Endothelial cell of umbilical vein (primary cell): ENCODE results near the gene ATOX1. TPM values are rescaled to one million over a fixed set of nuclear protein-coding genes. Genes with fewer than 3 reads are reported as not detected.

Experiments
- BruUV-seq: library from RNA; stranded (reverse); fragments of 400-500 nt; replicated peaks from 2 replicates; lab custom pipeline; 2021; lab: Mats Ljungman, UMichigan
- CTCF ChIA-PET: fragments of 300-600, 350-600 bp; sonication (Branson Sonifier 250); formaldehyde crosslinking; loops from one replicate; lab custom pipeline; 2021; ENCODE audit warnings: antibody characterized with exemption, inconsistent platforms; lab: Charles Lee
- POLR2A ChIA-PET: fragments of 300-600, 350-600 bp; sonication (Branson Sonifier 250); formaldehyde crosslinking; loops from one replicate; lab custom pipeline; 2021; ENCODE audit warnings: antibody characterized with exemption, inconsistent platforms; lab: Charles Lee
- DNase-seq: peaks from one replicate; pipeline ENCODE4 v3.0.0-alpha.2; 2011; ENCODE audit warnings: low read depth, low spot score
- FAIRE-seq: peaks from 2 replicates; lab custom pipeline; 2011; peaks lifted over from hg19 to GRCh38; lab: Jason Lieb, UNC
- H2AFZ ChIP-seq: 2 replicates; pipeline ENCODE4 v1.6.0; 2012; ENCODE audit warnings: low read depth, low read length, control low read depth, inconsistent platforms
- H3K27ac ChIP-seq: 2 replicates; pipeline ENCODE4 v1.5.1; 2011; ENCODE audit warnings: low read depth, mild to moderate bottlenecking, control low read depth, low read length, moderate library complexity; ENCODE audit not compliant: insufficient read depth
- H3K27me3 ChIP-seq, 2 experiments: 2 replicates each; pipeline versions ENCODE4 v1.6.0 to v1.6.1; 2011; ENCODE audit warnings: low read length in 2 of 2, mixed read lengths in 1 of 2; ENCODE audit not compliant: control insufficient read depth in 2 of 2, insufficient read depth in 2 of 2
- H3K36me3 ChIP-seq, 2 experiments: 2 replicates in 1 of 2; 3 replicates in 1 of 2; pipeline ENCODE4 v1.5.1; 2011; ENCODE audit warnings: low read length in 2 of 2, mild to moderate bottlenecking in 1 of 2, moderate library complexity in 1 of 2; ENCODE audit not compliant: control insufficient read depth in 2 of 2, insufficient read depth in 2 of 2; ENCODE audit errors: extremely low read depth in 1 of 2
- H3K4me1 ChIP-seq: 3 replicates; pipeline ENCODE4 v1.5.1; 2011; ENCODE audit warnings: mild to moderate bottlenecking, low read length; ENCODE audit not compliant: control insufficient read depth, insufficient read depth; ENCODE audit errors: extremely low read depth
- H3K4me2 ChIP-seq: 2 replicates; pipeline ENCODE4 v1.6.1; 2011; ENCODE audit warnings: low read length, control low read depth, mixed read lengths; ENCODE audit not compliant: insufficient read depth
- H3K4me3 ChIP-seq, 3 experiments: fragments of 200-600 bp in 1 of 3; sonication (generic), shearing (Covaris generic) in 1 of 3; replicated peaks in 1 of 3; 2 replicates each; pipeline ENCODE4 v1.5.1; 2011 to 2016; ENCODE audit warnings: control low read depth in 3 of 3, low read length in 3 of 3, mild to moderate bottlenecking in 2 of 3, inconsistent platforms in 1 of 3, low read depth in 1 of 3, moderate library complexity in 1 of 3; ENCODE audit not compliant: insufficient read depth in 1 of 3
- H3K79me2 ChIP-seq: 2 replicates; pipeline ENCODE4 v1.6.0; 2012; ENCODE audit warnings: low read length, inconsistent platforms; ENCODE audit not compliant: control insufficient read depth, insufficient read depth
- H3K9ac ChIP-seq: replicated peaks from 2 replicates; pipeline ENCODE3; 2011; ENCODE audit warnings: low read length, control low read depth; ENCODE audit not compliant: insufficient read depth; ENCODE audit errors: extremely low read depth
- H3K9me1 ChIP-seq: replicated peaks from 3 replicates; pipeline ENCODE4 v1.6.0; 2011; ENCODE audit warnings: mild to moderate bottlenecking, low read length; ENCODE audit not compliant: control insufficient read depth, insufficient read depth; ENCODE audit errors: extremely low read depth
- H3K9me3 ChIP-seq: replicated peaks from 2 replicates; pipeline ENCODE4 v1.5.1; 2012; ENCODE audit warnings: low read length, inconsistent platforms; ENCODE audit not compliant: control insufficient read depth, insufficient read depth
- H4K20me1 ChIP-seq: replicated peaks from 2 replicates; pipeline ENCODE3; 2011; ENCODE audit warnings: mild to moderate bottlenecking, low read length; ENCODE audit not compliant: control insufficient read depth, insufficient read depth; ENCODE audit errors: extremely low read depth
- CTCF ChIP-seq, 2 donors: IDR thresholded peaks; 1 replicate in 1 of 2; 2 replicates in 1 of 2; pipeline ENCODE4 v1.5.1; 2011; ENCODE audit warnings: low read length in 2 of 2, mild to moderate bottlenecking in 2 of 2, moderate library complexity in 2 of 2, control low read depth in 1 of 2, inconsistent platforms in 1 of 2, low read depth in 1 of 2; ENCODE audit not compliant: insufficient read depth in 1 of 2; ENCODE audit errors: extremely low read depth in 1 of 2
- GATA2 ChIP-seq: IDR thresholded peaks from 2 replicates; pipeline ENCODE4 v1.7.0; 2011; ENCODE audit warnings: low read depth, mild to moderate bottlenecking, moderate library complexity, mixed read lengths, low read length; ENCODE audit not compliant: insufficient read length, insufficient read depth
- MYC ChIP-seq: IDR thresholded peaks from one replicate; pipeline ENCODE4 v1.6.1; 2011; ENCODE audit warnings: mild to moderate bottlenecking, low read depth, low read length
- dilution Hi-C: fragments of 300-500 bp; cut with MboI; formaldehyde crosslinking; loops from one replicate; pipeline ENCODE4 v1.15.0; 2019; ENCODE audit warnings: low sequenced_read_pairs; ENCODE audit not compliant: extremely low pct_ligation_motif_present
- intact Hi-C: fragments of 100-400 bp; cut with micrococcal nuclease; formaldehyde crosslinking; loops from one replicate; pipeline ENCODE4 v1.10.0; 2022
- polyA plus RNA-seq, 4 experiments: library from polyadenylated mRNA; depleted of rRNA in 3 of 4; stranded (reverse) in 3 of 4; unstranded in 1 of 4; fragments of >200 nt; gene quantifications; 2 replicates each; pipeline versions ENCODE4 v1.2.1 to v1.2.3, GENCODE V29; 2011 to 2012; ENCODE audit warnings: missing spikeins in 1 of 4
- total RNA-seq: library from RNA; stranded (reverse); gene quantifications from 2 replicates; pipeline ENCODE4 v1.2.3, GENCODE V29; 2021

The ATOX1 gene
- total and polyA plus RNA-seq, 2 donors (not counting 3 experiments of a cell fraction or from before 2014, with no cell fraction given) = 113 to 292 TPM

GRCh38 chr5:151742870-151743294, 15.5 kb downstream of the ATOX1 start:
- POLR2A ChIA-PET = no interaction called here

More at GRCh38 chr5:151742870-151743294, 15.5 kb downstream of the ATOX1 start:
- H3K9ac ChIP-seq = no peak overlapping the region
- H3K27ac ChIP-seq = peak overlapping the region; percentile 88
- CTCF ChIA-PET = interaction anchor here (1.3 to 10.7 kb wide), 10 partner anchors 22 to 295 kb away, joined by 3 to 323 read pairs (median 28); partner anchors contain the start of genes G3BP1, SLC36A1 and SPARC
- dilution Hi-C loops (no loop called here), intact Hi-C loops (loop anchor here (1.0 to 5.0 kb wide), 6 partner anchors 66 to 426 kb away; partner anchors contain the start of gene SLC36A1)
- peak; percentile 58 for DNase-seq
- peak; percentile 81 for FAIRE-seq
- no peaks in the 10 kb centered on the region for H3K79me2 ChIP-seq
- H3K9me1 ChIP-seq = no peaks in the 10 kb centered on the region
- no peaks in the 10 kb centered on the region for H3K27me3 ChIP-seq
- H3K4me3 ChIP-seq = no peak overlapping the region
- no peaks in the 10 kb centered on the region for H3K9me3 ChIP-seq
- H4K20me1 ChIP-seq = no peaks in the 10 kb centered on the region
- TF ChIP-seq CTCF (IDR thresholded peaks at IDR 0.05; ENCODE audit: extremely low read depth in 1 of 2, insufficient read depth in 1 of 2, low read depth in 1 of 2, low read length in 2 of 2) (peak; percentile 64), GATA2 (no peak), MYC (no peak)
- no peaks in the 10 kb centered on the region for H3K36me3 ChIP-seq
- H2AFZ ChIP-seq = no peak overlapping the region
- H3K4me2 ChIP-seq = no peak overlapping the region
- H3K4me1 ChIP-seq = peaks cover 51% of the 10 kb centered on the region
- BruUV-seq = no TSS peak
